ENCODE results near the gene MAGI2.

GRCh38 chr7:78787854-78788253 lies 665.6 kb downstream of the MAGI2 start:
- TF ChIP-seq CTCF (IDR thresholded peaks at IDR 0.05; ENCODE audit: low read depth, low read length, missing input control) (no peak), SP1 (IDR thresholded peaks at IDR 0.05) (no peak), GABPA (IDR thresholded peaks at IDR 0.05 in 1 of 2, conservative IDR thresholded peaks at IDR 0.05 in 1 of 2) (no peak), FOXA1 (IDR thresholded peaks at IDR 0.05) (no peak), TAF1 (conservative IDR thresholded peaks at IDR 0.05) (no peak)

Data from liver (tissue), 3 donors.